ENCODE data around the gene ARHGAP26. TPM values are rescaled to one million over a fixed set of nuclear protein-coding genes. Genes with fewer than 3 reads are reported as not detected.
"Not testable (repeated sequence)": the region's sequence is repeated elsewhere in the genome, so short reads cannot be mapped to it uniquely, and the experiment has no call there.

Gene ARHGAP26
- total and polyA plus RNA-seq, 4 experiments from 2014 or later: 2.0 to 22.7 (median 17.3) TPM

- ChIA-PET CTCF (ENCODE audit: partially characterized antibody) (interaction anchor here (0.9 to 2.5 kb wide), 2 partner anchors 13 to 415 kb away, joined by 3 to 9 read pairs; no protein-coding TSS in a partner anchor), POLR2A (ENCODE audit: partially characterized antibody) (interaction anchor here (4.6 kb wide), 1 partner anchor 13 kb away, joined by 44 read pairs; no protein-coding TSS in a partner anchor)
- H3K36me3 ChIP-seq (ENCODE audit: insufficient read depth, low read length); DNase-seq; H3K9me3 ChIP-seq (ENCODE audit: control insufficient read depth in 1 of 2, low read length in 2 of 2); H3K27me3 ChIP-seq (ENCODE audit: insufficient read depth, low read length); H3K27me3 Mint-ChIP-seq; H3K4me3 Mint-ChIP-seq; intact Hi-C loops (cut with micrococcal nuclease); H3K4me3 ChIP-seq (ENCODE audit: low read length in 2 of 2); H3K27ac ChIP-seq (ENCODE audit: low read depth, low read length): not testable (repeated sequence)
- peaks cover 23% of the 10 kb centered on the region in 2 donors for H3K36me3 Mint-ChIP-seq
- peaks cover 15 to 28% (median 23%) of the 10 kb centered on the region in 4 donors for H3K4me1 Mint-ChIP-seq
- H3K9me3 Mint-ChIP-seq: peaks cover 0 to 41% (median 36%) of the 10 kb centered on the region in 8 donors
- H3K27ac Mint-ChIP-seq: peak overlapping the region in 1 of 7 donors; percentile 29
- H3K4me1 ChIP-seq (ENCODE audit: insufficient read depth, low read length): peaks cover 18% of the 10 kb centered on the region
These were observed 219.1 kb downstream of the ARHGAP26 start for GRCh38 chr5:142989270-142989669.

GRCh38 chr5:142990073-142990472 lies 219.9 kb downstream of the ARHGAP26 start:
- H3K27me3 ChIP-seq (ENCODE audit: insufficient read depth, low read length); H3K36me3 ChIP-seq (ENCODE audit: insufficient read depth, low read length); H3K4me3 ChIP-seq (ENCODE audit: low read length in 2 of 2); H3K27ac ChIP-seq (ENCODE audit: low read depth, low read length); H3K9me3 ChIP-seq (ENCODE audit: control insufficient read depth in 1 of 2, low read length in 2 of 2); intact Hi-C loops (cut with micrococcal nuclease); DNase-seq; H3K27me3 Mint-ChIP-seq: not testable (repeated sequence)
- H3K36me3 Mint-ChIP-seq: peaks cover 23% of the 10 kb centered on the region in 2 donors
- H3K9me3 Mint-ChIP-seq: peaks cover 0 to 43% (median 36%) of the 10 kb centered on the region in 8 donors
- H3K4me3 Mint-ChIP-seq: peak overlapping the region in 1 of 8 donors; percentile 17
- H3K4me1 Mint-ChIP-seq: peaks cover 10 to 26% (median 21%) of the 10 kb centered on the region in 4 donors
- H3K27ac Mint-ChIP-seq: peak overlapping the region in 2 of 7 donors; percentile 4 to 37
- H3K4me1 ChIP-seq (ENCODE audit: insufficient read depth, low read length): peaks cover 13% of the 10 kb centered on the region
- CTCF ChIA-PET (ENCODE audit: partially characterized antibody): interaction anchor here (0.9 to 2.5 kb wide), 4 partner anchors 10 to 414 kb away, joined by 3 to 9 read pairs (median 4); no protein-coding TSS in a partner anchor
- POLR2A ChIA-PET (ENCODE audit: partially characterized antibody): interaction anchor here (0.9 to 4.6 kb wide), 4 partner anchors 8 to 19 kb away, joined by 4 to 44 read pairs (median 7); no protein-coding TSS in a partner anchor

GRCh38 chr5:142994218-142994617 lies 224.0 kb downstream of the ARHGAP26 start:
- H3K4me1 ChIP-seq (ENCODE audit: insufficient read depth, low read length): peaks cover 19% of the 10 kb centered on the region
- no peaks in the 10 kb centered on the region for H3K36me3 ChIP-seq (ENCODE audit: insufficient read depth, low read length)
- CTCF ChIA-PET (ENCODE audit: partially characterized antibody): interaction anchor here (1.3 to 1.5 kb wide), 2 partner anchors 9 to 69 kb away, joined by 3 read pairs; no protein-coding TSS in a partner anchor
- intact Hi-C loops (cut with micrococcal nuclease): no loop called here
- POLR2A ChIA-PET (ENCODE audit: partially characterized antibody): interaction anchor here (2.0 kb wide), 1 partner anchor 9 kb away, joined by 10 read pairs; no protein-coding TSS in a partner anchor
- H3K27ac Mint-ChIP-seq: peak overlapping the region in 4 of 7 donors; percentile 32 to 52 (median 32)
- no peak overlapping the region for H3K4me3 ChIP-seq (ENCODE audit: low read length in 2 of 2)
- no peak for DNase-seq
- H3K27me3 Mint-ChIP-seq: no peaks in the 10 kb centered on the region
- H3K9me3 ChIP-seq (ENCODE audit: control insufficient read depth in 1 of 2, low read length in 2 of 2): no peaks in the 10 kb centered on the region
- no peak overlapping the region for H3K27ac ChIP-seq (ENCODE audit: low read depth, low read length)
- H3K27me3 ChIP-seq (ENCODE audit: insufficient read depth, low read length): no peaks in the 10 kb centered on the region
- H3K4me3 Mint-ChIP-seq: peak overlapping the region in 1 of 8 donors; percentile 9
- peaks cover 0 to 27% (median 23%) of the 10 kb centered on the region in 8 donors for H3K9me3 Mint-ChIP-seq
- H3K36me3 Mint-ChIP-seq: peaks cover 14 to 19% of the 10 kb centered on the region in 2 donors
- peaks cover 16 to 54% (median 36%) of the 10 kb centered on the region in 4 donors for H3K4me1 Mint-ChIP-seq

GRCh38 chr5:142995621-142996020 lies 225.4 kb downstream of the ARHGAP26 start:
- H3K36me3 Mint-ChIP-seq; intact Hi-C loops (cut with micrococcal nuclease); H3K27me3 Mint-ChIP-seq; DNase-seq; H3K9me3 ChIP-seq (ENCODE audit: control insufficient read depth in 1 of 2, low read length in 2 of 2); H3K27ac ChIP-seq (ENCODE audit: low read depth, low read length); H3K27me3 ChIP-seq (ENCODE audit: insufficient read depth, low read length); H3K4me3 ChIP-seq (ENCODE audit: low read length in 2 of 2); H3K36me3 ChIP-seq (ENCODE audit: insufficient read depth, low read length): not testable (repeated sequence)
- Mint-ChIP-seq H3K27ac (peak overlapping the region in 4 of 7 donors; percentile 10 to 84 (median 55)), H3K4me3 (peak overlapping the region in 1 of 8 donors; percentile 61), H3K4me1 (peaks cover 17 to 51% (median 39%) of the 10 kb centered on the region in 4 donors), H3K9me3 (peaks cover 0 to 13% (median 9%) of the 10 kb centered on the region in 8 donors)
- POLR2A ChIA-PET (ENCODE audit: partially characterized antibody): interaction anchor here (2.0 kb wide), 1 partner anchor 7 kb away, joined by 10 read pairs; no protein-coding TSS in a partner anchor
- CTCF ChIA-PET (ENCODE audit: partially characterized antibody): interaction anchor here (1.0 kb wide), 1 partner anchor 13 kb away, joined by 3 read pairs; no protein-coding TSS in a partner anchor
- H3K4me1 ChIP-seq (ENCODE audit: insufficient read depth, low read length): peaks cover 14% of the 10 kb centered on the region

- H3K4me3 ChIP-seq (ENCODE audit: low read length in 2 of 2): no peak overlapping the region
- POLR2A ChIA-PET (ENCODE audit: partially characterized antibody): interaction anchor here (0.6 to 2.1 kb wide), 4 partner anchors 12 to 51 kb away, joined by 3 to 5 read pairs (median 3); no protein-coding TSS in a partner anchor
- H3K4me1 ChIP-seq (ENCODE audit: insufficient read depth, low read length): peaks cover 22% of the 10 kb centered on the region
- no peak for DNase-seq
- no peak overlapping the region for H3K27ac ChIP-seq (ENCODE audit: low read depth, low read length)
- no peaks in the 10 kb centered on the region for H3K27me3 ChIP-seq (ENCODE audit: insufficient read depth, low read length)
- Mint-ChIP-seq H3K4me1 (peaks cover 27 to 62% (median 52%) of the 10 kb centered on the region in 4 donors), H3K36me3 (peaks cover 0 to 2% of the 10 kb centered on the region in 2 donors), H3K9me3 (peaks cover 0 to 5% (median 0%) of the 10 kb centered on the region in 8 donors), H3K27me3 (no peaks in the 10 kb centered on the region), H3K27ac (peak overlapping the region in 4 of 7 donors; percentile 6 to 84 (median 18)), H3K4me3 (no peak overlapping the region)
- H3K9me3 ChIP-seq (ENCODE audit: control insufficient read depth in 1 of 2, low read length in 2 of 2): no peaks in the 10 kb centered on the region
- intact Hi-C loops (cut with micrococcal nuclease): no loop called here
- no peaks in the 10 kb centered on the region for H3K36me3 ChIP-seq (ENCODE audit: insufficient read depth, low read length)
- CTCF ChIA-PET (ENCODE audit: partially characterized antibody): interaction anchor here (0.7 to 1.5 kb wide), 5 partner anchors 13 to 76 kb away, joined by 3 to 6 read pairs (median 3); no protein-coding TSS in a partner anchor
These were observed 227.4 kb downstream of the ARHGAP26 start for GRCh38 chr5:142997591-142997990.

- Histone ChIP-seq H3K4me3 (ENCODE audit: low read length in 2 of 2) (no peak overlapping the region), H3K27ac (ENCODE audit: low read depth, low read length) (no peak overlapping the region), H3K27me3 (ENCODE audit: insufficient read depth, low read length) (no peaks in the 10 kb centered on the region), H3K4me1 (ENCODE audit: insufficient read depth, low read length) (peaks cover 30% of the 10 kb centered on the region), H3K9me3 (ENCODE audit: control insufficient read depth in 1 of 2, low read length in 2 of 2) (no peaks in the 10 kb centered on the region), H3K36me3 (ENCODE audit: insufficient read depth, low read length) (no peaks in the 10 kb centered on the region)
- ChIA-PET POLR2A (ENCODE audit: partially characterized antibody) (interaction anchor here (1.0 to 2.6 kb wide), 5 partner anchors 11 to 406 kb away, joined by 3 to 9 read pairs (median 4); partner anchors contain the start of gene NR3C1), CTCF (ENCODE audit: partially characterized antibody) (interaction anchor here (1.0 to 2.1 kb wide), 6 partner anchors 11 to 827 kb away, joined by 3 to 10 read pairs (median 4); no protein-coding TSS in a partner anchor)
- peaks cover 0 to 5% (median 0%) of the 10 kb centered on the region in 8 donors for H3K9me3 Mint-ChIP-seq
- DNase-seq: no peak
- H3K36me3 Mint-ChIP-seq: peaks cover 0 to 2% of the 10 kb centered on the region in 2 donors
- intact Hi-C loops (cut with micrococcal nuclease): no loop called here
- H3K27me3 Mint-ChIP-seq: no peaks in the 10 kb centered on the region
- no peak overlapping the region for H3K4me3 Mint-ChIP-seq
- H3K27ac Mint-ChIP-seq: peak overlapping the region in 6 of 7 donors; percentile 43 to 93 (median 73)
- H3K4me1 Mint-ChIP-seq: peaks cover 36 to 70% (median 60%) of the 10 kb centered on the region in 4 donors
These were observed 228.3 kb downstream of the ARHGAP26 start for GRCh38 chr5:142998316-142999020.
